SKM-1 (cell line): Measurements from ENCODE around the gene TNS3.

Experiments used
- DNase-seq: peaks from one replicate; lab custom pipeline; 2025; ENCODE audit not compliant: unreplicated experiment; lab: John Stamatoyannopoulos, UW

TNS3 gene

GRCh38 chr7:47376991-47377616 lies 204.8 kb downstream of the TNS3 start:
- DNase-seq = no peak

GRCh38 chr7:47375121-47375938 lies 206.6 kb downstream of the TNS3 start:
- no peak for DNase-seq

DNA sequence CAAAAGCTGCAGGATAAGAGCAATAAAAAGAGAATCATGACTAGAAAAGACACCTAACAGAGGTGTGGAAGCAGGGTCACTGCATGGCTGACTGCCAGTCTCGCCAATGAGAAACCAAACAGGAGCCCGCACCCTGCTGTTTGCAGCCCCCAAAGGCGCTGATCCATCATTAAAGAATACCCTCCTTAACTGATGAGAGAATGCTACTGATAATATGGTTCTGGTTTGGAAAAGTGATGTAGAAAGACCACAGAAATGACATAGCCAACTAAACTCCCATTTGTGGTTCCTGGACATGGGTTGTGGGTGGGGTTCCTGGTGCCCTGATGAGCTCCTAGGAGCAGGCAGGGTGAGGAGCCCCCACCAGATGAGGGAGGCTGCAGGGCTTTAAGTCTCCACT lies 207.4 kb downstream of the TNS3 start:
- DNase-seq = no peak

GRCh38 chr7:47373871-47374451 lies 207.9 kb downstream of the TNS3 start:
- DNase-seq = no peak

DNA sequence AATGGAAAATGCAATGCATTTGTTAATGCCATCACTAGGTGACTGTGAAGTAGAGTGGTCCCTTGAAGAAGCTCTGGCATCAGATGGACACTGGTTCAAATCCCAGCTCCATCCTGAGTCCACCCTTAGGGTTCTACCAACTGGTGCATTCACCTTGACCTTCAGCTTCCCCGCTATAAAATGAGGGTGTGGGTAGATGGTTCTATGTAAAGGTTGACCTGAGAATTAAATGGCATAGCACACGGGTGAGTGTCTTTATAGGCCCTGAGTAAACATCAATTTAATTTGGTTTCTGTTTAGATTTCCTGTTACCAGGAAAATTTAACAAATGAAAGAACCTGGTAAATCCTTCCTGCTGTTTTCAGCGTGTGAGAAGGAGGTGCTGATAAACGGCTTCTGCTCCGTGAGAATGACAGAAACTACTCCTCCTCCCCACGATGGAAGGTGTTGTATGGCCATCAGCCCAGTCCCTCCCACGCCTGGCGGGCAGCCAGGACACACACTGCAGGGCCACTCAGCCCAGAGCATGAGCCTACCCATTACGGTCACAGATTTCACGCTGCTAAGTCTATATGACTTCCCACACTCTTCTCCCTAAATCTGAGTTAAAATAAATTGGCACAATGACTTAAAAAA lies 210.1 kb downstream of the TNS3 start:
- no peak for DNase-seq

GRCh38 chr7:47371317-47371716 lies 210.6 kb downstream of the TNS3 start:
- DNase-seq = no peak

DNA sequence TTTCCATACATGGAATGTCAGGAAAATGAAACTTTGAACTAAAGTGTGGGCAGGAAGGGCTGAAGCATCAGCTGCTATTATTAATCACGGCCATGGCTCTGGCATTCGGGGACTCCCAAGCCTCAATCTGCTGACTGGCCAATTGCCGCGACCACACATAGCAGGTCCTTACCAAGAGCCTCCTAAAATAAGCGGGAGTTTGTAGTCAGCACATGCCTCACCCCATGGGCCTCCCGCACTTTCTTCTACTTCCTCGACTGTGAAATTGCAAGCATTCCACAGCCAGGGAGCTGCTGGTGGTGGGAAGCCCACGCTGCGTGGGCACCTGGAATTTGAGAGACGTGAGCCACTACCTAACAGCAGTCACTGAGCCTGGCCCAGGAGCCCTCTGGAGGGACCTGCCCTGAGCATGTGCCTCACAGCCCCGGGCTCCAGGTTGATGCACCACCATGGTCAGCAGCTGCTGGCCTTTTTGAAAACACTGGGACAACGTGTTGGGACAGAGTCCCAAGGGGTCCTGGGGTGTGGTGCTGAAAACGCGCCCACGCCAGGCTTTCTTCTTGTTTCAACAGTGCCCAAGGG lies 211.4 kb downstream of the TNS3 start:
- DNase-seq = no peak

GRCh38 chr7:47369736-47370135 lies 212.2 kb downstream of the TNS3 start:
- no peak for DNase-seq

DNA sequence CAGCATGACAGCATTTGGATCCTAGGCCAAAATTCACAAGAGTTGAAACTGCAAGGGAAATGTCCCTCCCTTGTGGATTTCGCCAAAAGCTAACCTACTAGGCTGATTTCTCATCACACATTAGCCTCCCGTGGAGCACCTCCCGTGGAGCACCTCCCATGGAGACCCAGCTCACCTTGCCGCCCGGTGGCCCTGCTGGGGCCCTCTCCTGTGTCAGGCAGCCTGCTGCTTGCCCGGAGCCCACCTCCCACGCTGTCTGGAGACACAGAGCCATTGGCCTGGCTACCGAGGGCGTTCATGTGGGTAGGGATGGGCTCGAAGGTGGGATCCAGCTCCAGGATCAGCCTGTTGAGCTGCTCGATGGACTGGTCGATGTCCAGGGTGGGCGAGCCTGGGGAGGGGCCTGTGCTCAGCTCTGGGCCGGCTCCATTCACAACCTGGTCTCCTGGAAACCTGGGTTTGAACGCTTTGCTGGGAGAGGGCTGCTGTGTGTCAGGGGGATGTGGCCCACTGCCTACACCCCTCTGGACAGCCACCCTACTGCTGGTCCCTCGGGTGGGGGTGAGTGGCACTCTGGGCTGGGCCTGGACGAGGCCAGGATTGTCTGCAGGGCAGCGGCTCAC lies 213.6 kb downstream of the TNS3 start:
- no peak for DNase-seq

GRCh38 chr7:47367369-47367768 lies 214.5 kb downstream of the TNS3 start:
- DNase-seq = no peak

- DNase-seq = no peak
These were observed 215.0 kb downstream of the TNS3 start for GRCh38 chr7:47366960-47367359.

DNA sequence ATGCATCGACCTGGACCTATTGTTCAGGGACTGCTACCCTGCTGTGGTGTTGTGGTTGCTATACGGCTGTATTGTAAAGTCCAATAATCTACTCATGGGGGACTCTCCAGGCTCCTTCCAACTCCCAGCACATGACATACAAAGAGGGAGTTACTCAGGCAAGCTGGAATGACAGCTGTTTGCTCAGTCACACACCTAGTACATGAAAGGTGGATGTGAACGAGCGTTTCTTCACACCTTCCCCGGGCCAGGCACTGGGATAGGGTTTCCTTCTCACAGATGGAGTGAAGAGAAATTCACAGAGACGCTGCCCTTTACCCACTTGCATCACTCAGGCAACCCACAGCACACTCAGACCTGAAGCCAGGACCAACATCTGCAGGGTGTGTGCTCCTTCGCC lies 215.7 kb downstream of the TNS3 start:
- no peak for DNase-seq

GRCh38 chr7:47362984-47363383 lies 218.9 kb downstream of the TNS3 start:
- DNase-seq = no peak

- no peak for DNase-seq
These were observed 220.1 kb downstream of the TNS3 start for GRCh38 chr7:47361746-47362215.

- no peak for DNase-seq
These were observed 220.7 kb downstream of the TNS3 start for GRCh38 chr7:47361236-47361635.

- DNase-seq = no peak
These were observed 221.5 kb downstream of the TNS3 start for GRCh38 chr7:47360301-47360900.

GRCh38 chr7:47358944-47359588 lies 222.8 kb downstream of the TNS3 start:
- DNase-seq = no peak

DNA sequence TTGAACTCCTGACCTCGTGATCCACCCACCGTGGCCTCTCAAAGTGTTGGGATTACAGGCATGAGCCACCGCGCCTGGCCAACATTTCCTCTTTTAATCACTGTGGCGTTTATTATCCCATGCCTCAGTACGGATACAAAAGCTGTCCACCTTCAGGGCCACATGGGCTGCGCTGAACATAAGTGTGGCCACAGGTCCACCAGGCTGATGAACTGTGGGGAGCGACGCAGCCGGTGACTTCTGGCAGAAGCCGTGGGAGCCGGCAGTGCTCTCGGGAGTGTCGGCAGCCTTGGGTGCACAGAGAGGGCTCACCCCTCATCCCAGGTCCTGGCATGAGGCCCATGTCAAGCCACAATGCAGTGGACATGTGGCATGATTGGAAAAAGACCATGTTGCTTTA lies 223.6 kb downstream of the TNS3 start:
- DNase-seq = no peak

DNA sequence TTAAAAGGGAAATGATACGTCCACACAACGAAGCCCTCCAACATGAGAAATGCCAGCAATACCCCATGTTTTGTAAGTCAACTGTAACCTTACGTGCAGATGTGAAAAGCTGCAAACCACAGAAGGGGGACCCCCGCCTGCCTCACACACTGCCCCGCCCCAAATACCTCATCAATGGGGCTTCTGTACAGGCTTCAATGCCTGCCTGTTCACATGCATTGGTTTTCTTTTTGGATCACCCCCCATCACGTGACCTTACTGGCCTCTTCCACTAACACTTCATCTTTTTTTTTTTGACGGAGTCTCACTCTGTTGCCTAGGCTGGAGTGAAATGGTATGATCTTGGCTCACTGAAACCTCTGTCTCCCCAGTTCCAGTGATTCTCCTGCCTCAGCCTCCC lies 224.0 kb downstream of the TNS3 start:
- no peak for DNase-seq

GRCh38 chr7:47357361-47357760 lies 224.6 kb downstream of the TNS3 start:
- no peak for DNase-seq
